Activated CD4-positive, alpha-beta T cell treated with anti-CD3 and anti-CD28 coated beads for 1 hour (primary cell): ENCODE measurements around the gene ADM.
"Not testable (repeated sequence)": the region's sequence is repeated elsewhere in the genome, so short reads cannot be mapped to it uniquely, and the experiment has no call there.

Experiments
- DNase-seq: peaks from one replicate; pipeline ENCODE4 v3.0.0-alpha.2; 2020

The ADM gene, protein sequence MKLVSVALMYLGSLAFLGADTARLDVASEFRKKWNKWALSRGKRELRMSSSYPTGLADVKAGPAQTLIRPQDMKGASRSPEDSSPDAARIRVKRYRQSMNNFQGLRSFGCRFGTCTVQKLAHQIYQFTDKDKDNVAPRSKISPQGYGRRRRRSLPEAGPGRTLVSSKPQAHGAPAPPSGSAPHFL

GRCh38 chr11:10304495-10305261 is at the start of gene ADM:
Gene ADM (plus strand): TSS chr11:10305073. CDS start chr11:10305701, 628 bp downstream.
- DNase-seq = no peak

GRCh38 chr11:10255388-10256125 is 49.3 kb upstream of the ADM start:
- no peak for DNase-seq

DNA sequence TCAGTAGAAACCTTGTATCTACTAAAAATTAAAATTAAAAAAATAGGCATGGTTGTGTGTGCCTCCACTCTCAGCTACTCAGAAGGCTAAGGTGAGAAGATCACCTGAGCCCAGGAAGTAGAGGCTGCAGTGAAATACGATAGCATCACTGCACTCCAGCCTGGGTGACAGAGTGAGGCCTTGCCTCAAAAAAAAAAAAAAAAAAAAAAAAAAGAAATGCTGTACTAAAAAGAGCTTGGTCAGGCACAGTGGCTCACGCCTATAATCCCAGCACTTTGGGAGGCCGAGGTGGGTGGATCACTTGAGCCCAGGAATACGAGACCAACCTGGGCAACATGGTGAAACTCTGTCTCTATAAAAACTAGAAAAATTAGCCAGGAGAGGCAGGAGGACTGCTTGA is 47.4 kb upstream of the ADM start:
- no peak for DNase-seq

DNA sequence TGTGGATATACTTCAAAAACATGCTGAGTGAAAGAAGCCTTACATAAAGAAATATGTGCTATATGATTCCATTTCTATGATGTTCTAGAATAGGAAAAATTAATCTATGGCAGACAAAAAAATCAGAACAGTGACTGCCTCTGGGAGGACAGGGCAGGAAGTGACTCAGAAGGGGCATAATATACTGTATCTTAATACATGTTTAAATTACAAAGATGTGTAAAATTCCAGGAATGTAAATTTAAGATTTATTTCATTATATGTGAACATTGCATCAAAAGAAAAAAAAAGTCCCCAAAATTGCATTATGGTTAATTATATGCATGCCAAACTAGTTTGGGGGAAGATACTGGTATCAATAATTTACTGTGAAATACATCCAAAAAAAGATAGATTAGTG is 43.1 kb upstream of the ADM start:
- DNase-seq = no peak

- DNase-seq = no peak
Measured at GRCh38 chr11:10263929-10264328, 40.9 kb upstream of the ADM start.

GRCh38 chr11:10264716-10265115 is 40.2 kb upstream of the ADM start:
- not testable (repeated sequence) for DNase-seq

DNA sequence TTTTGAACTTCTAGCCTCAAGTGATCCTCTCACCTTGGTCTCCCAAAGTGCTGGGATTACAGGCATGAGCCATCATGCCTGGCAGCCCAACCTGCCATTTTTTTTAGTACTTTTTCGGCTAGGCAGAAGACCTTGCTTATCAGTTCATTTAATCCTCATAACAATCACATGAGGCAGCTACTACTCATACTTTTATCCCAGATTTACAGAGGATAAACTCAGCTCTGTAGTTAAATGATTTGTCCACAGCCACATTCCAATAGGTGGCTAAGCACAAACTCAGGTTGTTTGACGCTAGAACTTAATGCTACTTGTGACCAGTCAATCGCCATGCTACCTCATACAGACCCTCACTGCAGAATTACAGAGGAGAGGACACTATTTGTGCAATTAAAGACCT is 38.9 kb upstream of the ADM start:
- DNase-seq = no peak

GRCh38 chr11:10267821-10268220 is 37.1 kb upstream of the ADM start:
- DNase-seq = no peak

- no peak for DNase-seq
Measured at GRCh38 chr11:10268746-10269488, 36.0 kb upstream of the ADM start.

- no peak for DNase-seq
Measured at GRCh38 chr11:10272132-10272531, 32.7 kb upstream of the ADM start.

DNA sequence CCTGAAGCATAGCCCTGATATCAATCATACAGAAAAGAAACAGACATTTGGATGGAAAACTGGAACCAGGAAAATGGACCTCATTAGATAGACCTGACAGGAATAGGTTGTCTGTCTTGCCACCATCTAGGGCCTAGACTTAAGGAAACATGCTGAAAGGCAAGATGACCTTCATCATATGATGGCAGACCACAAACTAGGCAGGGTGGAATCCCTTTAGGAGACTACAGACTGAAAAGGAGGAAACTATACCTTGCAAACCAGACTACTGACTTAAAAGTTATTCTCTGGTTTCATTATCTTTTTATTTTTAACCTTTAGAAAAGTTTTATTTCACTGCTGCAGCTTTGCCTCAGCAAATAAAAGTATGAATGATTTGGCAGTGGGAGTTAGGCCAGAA is 31.1 kb upstream of the ADM start:
- DNase-seq = no peak

- no peak for DNase-seq
Measured at GRCh38 chr11:10274726-10275125, 30.1 kb upstream of the ADM start.

DNA sequence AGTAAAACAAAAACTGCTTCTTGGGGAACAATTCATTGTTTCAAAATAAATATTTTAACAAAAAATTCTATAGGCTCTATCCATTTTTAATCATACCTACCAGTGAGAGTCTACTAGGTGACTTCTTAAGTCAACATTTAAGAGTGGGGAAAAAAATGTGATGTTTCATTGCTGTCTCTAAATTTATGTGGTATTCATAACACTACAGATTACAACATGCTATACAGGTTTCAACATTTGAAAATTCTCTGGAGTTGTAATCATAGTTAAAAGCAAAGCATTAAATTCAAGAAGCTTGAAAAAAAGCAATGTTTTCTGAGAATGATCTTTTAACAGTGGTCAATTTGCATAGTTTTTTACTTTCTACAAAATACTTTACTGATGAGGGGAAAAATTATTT is 29.2 kb upstream of the ADM start:
- DNase-seq = no peak

- DNase-seq = no peak
Measured at GRCh38 chr11:10282117-10282516, 22.8 kb upstream of the ADM start.

DNA sequence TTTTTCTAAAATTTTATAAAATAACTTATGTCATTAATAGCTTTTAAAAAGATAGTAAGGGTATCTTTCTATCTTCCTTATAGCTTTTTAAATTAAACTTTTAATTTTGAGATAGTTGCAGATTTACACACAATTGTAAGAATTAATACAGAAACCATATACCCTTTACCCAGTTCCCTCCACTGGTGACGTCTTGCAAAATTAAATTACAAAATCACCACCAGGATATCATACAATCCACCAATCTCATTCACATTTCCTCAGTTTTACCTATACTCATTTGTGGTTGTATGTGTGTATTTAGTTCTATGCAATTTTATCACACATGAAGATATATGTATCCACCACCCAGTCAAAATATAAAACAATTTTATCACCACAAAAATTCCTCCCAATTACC is 20.9 kb upstream of the ADM start:
- no peak for DNase-seq

- no peak for DNase-seq
Measured at GRCh38 chr11:10285148-10285802, 19.6 kb upstream of the ADM start.

GRCh38 chr11:10287140-10287539 is 17.7 kb upstream of the ADM start:
- DNase-seq = no peak

DNA sequence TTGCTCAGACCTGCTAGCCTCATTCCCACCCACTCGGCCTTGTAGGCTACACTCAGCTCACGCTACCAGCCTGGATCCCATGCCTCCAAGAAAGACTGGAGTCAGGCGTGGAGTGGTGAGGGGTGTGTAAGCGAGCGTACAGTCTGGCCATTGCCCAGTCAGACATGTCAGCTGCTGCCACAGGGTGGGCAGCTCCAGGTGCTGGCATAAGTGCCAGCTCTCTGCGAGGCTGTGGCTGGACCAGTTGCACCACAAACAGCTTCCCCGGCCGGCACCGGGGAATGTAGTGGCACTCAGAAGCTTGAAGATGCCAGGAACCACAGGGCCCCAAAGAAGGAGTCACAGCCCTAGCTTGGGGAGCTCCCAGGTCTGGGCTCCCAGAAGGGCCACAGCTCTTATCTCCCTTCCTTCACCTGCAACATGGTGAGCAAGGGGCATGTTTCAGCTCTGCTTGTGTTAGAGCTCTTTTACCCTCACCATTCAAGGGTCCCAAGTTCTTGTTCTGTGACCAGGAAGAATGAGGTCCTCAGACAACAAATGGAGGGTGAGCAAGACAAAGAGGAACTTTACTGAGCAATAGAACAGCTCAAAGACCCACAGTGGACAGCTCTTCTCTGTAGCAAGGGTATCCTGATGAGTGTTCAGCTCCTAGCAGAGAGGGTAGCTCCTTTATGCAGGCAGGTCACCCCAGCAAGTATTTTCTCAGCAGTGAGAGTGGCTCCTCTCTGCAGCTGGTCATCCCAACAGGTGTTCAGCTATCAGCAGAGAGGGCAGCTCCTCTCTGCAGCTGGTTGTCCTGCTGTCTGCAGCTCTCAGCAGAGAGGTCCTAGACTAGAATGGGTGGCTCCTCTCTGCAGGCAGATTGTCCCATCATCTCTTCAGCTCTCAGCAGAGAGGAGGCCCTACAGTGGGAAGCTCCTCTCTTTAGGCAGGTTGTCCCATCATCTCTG is 16.8 kb upstream of the ADM start:
- no peak for DNase-seq

GRCh38 chr11:10288881-10289764 is 15.8 kb upstream of the ADM start:
- DNase-seq = no peak

DNA sequence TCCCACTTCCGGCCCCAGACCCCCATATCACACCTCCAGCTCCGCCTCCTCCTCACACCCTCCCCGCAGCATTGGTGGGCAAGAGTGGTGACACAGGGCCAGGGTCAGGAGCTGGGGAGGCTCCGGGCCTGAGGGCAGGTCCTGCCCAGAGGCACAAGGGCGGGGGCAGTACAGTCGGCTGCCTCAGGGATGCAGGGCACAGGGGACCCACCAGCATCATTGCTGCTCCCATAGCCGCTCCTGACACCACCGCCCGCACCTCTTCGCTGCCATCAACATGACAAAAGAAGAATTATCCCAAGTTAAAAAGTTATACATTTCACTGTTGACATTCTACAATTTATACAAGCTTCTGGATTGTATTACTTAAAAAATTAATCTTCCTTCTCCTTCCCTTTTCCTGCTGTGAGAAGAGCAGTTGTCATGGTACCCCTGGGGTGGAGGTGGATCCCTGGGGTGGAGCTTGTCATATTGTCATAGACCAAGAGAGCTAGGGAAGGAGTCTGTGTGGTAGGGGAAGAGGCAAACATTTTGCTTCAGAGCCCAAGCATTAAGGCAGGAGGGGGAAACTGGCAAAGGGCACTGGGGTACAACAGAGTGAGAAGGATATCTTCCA is 15.0 kb upstream of the ADM start:
- no peak for DNase-seq
